ENCODE data around the gene RASGRP3.

Gene RASGRP3

DNA sequence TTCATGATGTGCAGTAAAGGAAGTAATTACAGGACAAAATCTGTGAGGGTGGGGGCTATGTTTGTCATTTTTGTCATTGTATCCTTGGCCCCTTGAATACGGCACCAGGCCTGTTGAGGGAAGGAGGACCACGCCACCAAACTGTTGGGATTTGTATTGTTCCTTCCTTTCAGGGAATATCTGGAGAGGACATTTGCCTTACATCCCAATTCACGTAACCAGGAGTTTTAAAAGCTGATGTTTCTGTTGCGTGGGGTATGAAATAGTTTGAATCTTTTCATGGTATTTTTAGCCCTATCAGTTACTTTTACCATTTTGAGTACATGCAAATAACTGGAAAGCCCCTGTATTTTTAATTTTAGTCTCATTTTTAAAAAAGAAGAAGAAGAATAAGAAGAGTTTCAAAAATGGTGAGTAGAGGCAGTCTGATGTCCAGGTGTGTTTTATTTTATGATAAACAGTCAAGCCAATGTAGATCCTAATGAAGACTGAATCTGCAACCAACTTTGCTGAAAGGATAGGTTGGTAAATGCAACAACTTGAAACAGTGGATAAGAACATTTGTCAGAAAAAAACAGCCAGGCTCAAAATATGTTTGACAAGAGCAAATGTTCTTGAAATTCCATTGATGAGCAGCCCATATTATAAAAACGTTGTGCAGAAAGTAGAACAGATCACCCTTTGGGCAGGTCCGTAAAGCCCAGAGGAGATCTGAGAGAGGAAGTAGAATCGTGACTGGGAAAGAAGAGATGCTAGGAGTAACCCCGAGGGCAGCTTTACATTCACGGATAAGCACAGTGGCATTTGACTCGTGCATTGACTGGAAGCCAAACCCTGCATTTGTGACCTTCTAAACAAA, 54.5 kb downstream of the RASGRP3 start:
- Mint-ChIP-seq H3K4me1 (peaks cover 7% of the 10 kb centered on the region), H3K9me3 (no peaks in the 10 kb centered on the region), H3K36me3 (peaks cover 3% of the 10 kb centered on the region), H3K27me3 (no peaks in the 10 kb centered on the region), H3K27ac (no peak overlapping the region), H3K4me3 (no peak overlapping the region)
- CTCF ChIA-PET = no interaction called here
- DNase-seq = no peak

DNA sequence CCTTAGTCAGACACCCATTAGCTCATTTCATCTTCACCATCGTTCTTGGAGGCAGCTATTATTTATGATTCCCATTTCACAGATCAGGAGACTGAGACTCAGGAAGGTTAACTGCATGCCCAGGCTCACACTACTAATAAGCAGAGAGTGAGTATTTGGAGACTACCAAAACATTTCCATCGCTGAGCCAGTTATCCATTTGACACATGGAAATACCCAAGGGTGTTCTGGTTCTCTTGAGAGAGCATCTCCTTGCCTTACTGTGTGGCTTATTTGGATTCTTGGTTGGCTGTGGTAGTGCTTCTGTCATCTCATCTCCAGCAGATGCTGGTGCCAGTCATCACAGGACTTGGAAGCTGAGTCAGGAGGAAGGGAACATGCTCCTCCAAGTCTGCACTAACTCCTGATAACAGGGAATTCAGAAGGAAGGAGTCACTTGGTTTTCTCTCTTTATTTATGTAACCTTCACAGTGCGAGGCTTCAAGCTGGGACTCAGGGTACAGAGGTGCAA, 55.2 kb downstream of the RASGRP3 start:
- Mint-ChIP-seq H3K27ac (no peak overlapping the region), H3K27me3 (no peaks in the 10 kb centered on the region), H3K4me1 (peaks cover under 1% of the 10 kb centered on the region), H3K4me3 (no peak overlapping the region), H3K36me3 (peaks cover 3% of the 10 kb centered on the region), H3K9me3 (no peaks in the 10 kb centered on the region)
- CTCF ChIA-PET = no interaction called here
- no peak for DNase-seq

DNA sequence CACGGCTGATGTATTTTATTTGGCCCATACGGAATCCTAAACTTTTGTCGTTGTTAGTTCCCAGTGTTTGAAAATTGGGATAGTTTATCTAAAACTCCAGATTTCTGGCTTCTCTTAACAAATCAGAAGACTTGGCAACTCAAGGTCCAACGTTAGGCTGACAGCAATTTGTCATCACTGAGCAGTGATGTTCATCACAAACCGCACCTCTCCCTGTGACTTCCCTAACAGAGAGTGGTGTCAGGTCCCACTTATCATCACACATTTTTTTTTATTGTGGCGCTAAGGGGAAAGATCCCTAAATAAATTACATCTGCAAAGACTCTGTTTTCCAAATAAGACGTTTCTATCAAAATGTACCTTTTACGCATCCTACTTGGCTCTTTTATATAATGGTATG, 55.7 kb downstream of the RASGRP3 start:
- H3K4me1 Mint-ChIP-seq = no peaks in the 10 kb centered on the region
- peaks cover 3% of the 10 kb centered on the region for H3K36me3 Mint-ChIP-seq
- no peak overlapping the region for H3K27ac Mint-ChIP-seq
- H3K9me3 Mint-ChIP-seq = no peaks in the 10 kb centered on the region
- no peak overlapping the region for H3K4me3 Mint-ChIP-seq
- no peaks in the 10 kb centered on the region for H3K27me3 Mint-ChIP-seq
- CTCF ChIA-PET = no interaction called here
- DNase-seq = no peak

DNA sequence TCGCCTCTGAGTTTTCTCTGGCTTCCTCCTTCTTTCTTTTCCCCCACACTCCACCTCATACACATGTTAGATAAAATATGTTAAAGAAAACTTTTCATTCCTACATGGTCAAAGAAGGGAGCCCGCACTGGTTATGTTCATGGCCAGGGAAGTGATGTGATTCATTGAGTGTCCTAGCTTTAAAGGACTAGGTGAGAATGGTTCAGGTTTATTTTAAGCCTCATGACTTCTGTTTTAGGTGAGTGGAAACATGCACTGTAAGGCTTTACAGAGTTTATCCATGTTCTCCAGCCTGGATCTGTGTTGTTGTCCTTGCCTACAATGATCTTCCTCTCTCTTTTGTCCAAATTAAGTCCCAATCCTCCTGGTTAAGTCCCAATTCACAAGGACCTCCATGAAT, 56.5 kb downstream of the RASGRP3 start:
- no peaks in the 10 kb centered on the region for H3K4me1 Mint-ChIP-seq
- H3K4me3 Mint-ChIP-seq = no peak overlapping the region
- DNase-seq = no peak
- CTCF ChIA-PET = no interaction called here
- H3K27ac Mint-ChIP-seq = no peak overlapping the region
- peaks cover 3% of the 10 kb centered on the region for H3K36me3 Mint-ChIP-seq
- no peaks in the 10 kb centered on the region for H3K9me3 Mint-ChIP-seq
- H3K27me3 Mint-ChIP-seq = no peaks in the 10 kb centered on the region

DNA sequence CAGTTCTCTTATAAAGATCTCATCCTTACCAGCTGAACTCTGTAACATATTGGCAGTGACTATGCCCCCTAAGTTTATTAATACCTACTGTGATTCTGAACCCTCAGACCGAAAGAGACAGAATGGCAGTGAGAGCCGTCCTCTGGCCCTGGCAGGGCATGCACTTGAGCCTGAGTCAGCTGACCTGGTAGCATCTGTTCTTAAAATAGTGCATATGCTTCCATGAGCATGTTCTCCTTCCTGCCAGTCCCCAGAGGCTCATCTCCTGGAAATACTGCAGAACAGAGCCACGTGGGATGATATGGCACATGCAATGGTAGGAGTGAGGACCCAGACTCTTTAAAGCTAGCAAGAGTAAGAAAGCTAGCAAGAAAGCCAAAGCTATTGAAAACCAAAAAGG, 59.0 kb downstream of the RASGRP3 start:
- no peaks in the 10 kb centered on the region for H3K27me3 Mint-ChIP-seq

DNA sequence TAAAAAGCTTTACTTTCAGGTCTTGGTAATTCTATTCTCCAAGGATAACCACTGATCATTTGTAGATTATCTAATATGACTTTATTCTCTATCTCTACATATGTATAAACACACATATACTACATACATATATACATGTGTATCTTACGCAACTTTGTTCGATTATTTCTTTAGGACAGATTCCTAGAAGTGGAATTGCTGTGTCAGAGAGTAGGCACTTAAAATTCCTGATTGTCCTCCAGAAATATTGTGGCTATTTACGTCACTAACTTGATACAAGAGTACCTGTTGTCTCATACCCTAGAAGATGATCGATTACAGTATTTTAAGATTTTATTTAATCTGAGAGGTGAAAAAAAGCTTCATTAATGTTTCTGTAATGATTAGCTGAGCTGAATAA, 64.8 kb downstream of the RASGRP3 start:
- DNase-seq = no peak
- H3K36me3 Mint-ChIP-seq = peaks cover 4% of the 10 kb centered on the region
- H3K4me3 Mint-ChIP-seq = no peak overlapping the region
- H3K4me1 Mint-ChIP-seq = no peaks in the 10 kb centered on the region
- no peaks in the 10 kb centered on the region for H3K9me3 Mint-ChIP-seq
- H3K27me3 Mint-ChIP-seq = no peaks in the 10 kb centered on the region
- H3K27ac Mint-ChIP-seq = no peak overlapping the region
- CTCF ChIA-PET = no interaction called here

More for the DNA sequence above, 59.0 kb downstream of the RASGRP3 start:
- no peaks in the 10 kb centered on the region for H3K9me3 Mint-ChIP-seq
- no peaks in the 10 kb centered on the region for H3K36me3 Mint-ChIP-seq
- CTCF ChIA-PET = no interaction called here
- no peak overlapping the region for H3K4me3 Mint-ChIP-seq
- no peaks in the 10 kb centered on the region for H3K4me1 Mint-ChIP-seq
- no peak overlapping the region for H3K27ac Mint-ChIP-seq
- no peak for DNase-seq

DNA sequence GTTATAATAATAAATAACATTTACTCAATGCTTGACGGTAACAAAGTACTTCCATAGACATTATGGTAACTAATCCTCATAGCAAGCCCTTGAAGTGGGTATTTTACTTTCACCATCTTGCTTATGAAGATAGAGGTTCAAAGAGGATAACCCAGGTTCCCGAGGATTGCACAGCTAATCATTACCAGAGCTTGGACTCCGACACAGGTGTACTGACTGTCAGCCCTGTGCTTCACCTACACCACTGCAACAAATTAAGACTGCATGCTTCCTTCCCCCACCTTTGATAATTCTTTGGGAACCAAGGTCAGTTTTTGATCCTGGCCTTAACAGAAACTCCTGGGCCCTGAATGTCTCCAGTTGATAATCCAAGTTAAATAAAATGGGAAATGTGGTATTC, 73.8 kb downstream of the RASGRP3 start:
- DNase-seq = no peak
- no peaks in the 10 kb centered on the region for H3K36me3 Mint-ChIP-seq
- no peaks in the 10 kb centered on the region for H3K27me3 Mint-ChIP-seq
- no peaks in the 10 kb centered on the region for H3K9me3 Mint-ChIP-seq
- no peak overlapping the region for H3K27ac Mint-ChIP-seq
- CTCF ChIA-PET = no interaction called here
- H3K4me1 Mint-ChIP-seq = no peaks in the 10 kb centered on the region
- no peak overlapping the region for H3K4me3 Mint-ChIP-seq

DNA sequence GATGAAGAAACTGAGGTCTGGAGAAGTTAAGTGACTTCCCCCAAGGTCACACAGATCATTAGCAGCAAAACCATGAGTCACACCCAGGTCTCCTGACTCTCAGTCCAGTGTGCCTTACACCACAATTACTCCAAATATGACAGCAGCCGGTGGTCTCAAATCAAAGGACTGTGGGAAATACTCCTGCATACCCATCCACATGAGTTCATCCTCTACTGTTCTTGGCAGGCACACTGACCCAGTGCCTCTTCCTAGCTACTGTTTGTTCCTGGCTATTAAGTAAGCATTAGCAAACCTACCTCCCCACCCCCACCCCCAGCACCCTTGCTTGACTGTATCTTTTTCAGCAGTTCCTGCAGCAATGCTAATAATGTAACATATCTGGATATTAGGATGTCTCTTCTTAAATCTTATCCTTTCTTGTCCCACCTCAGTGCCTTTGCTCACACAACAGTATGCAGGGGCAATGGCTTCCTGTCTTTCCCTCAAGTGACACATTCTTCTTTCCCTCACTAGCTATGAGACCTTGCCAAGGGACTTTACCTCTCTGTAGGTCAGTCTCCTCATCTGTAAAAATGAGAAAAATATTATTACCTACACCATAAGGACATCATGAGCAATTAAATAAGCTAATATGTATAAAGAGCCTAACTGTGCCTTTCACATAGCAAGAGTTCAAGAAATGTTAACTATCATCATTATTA, 76.5 kb downstream of the RASGRP3 start:
- no peaks in the 10 kb centered on the region for H3K27me3 Mint-ChIP-seq
- H3K9me3 Mint-ChIP-seq = no peaks in the 10 kb centered on the region
- no peak for DNase-seq
- no peak overlapping the region for H3K4me3 Mint-ChIP-seq
- CTCF ChIA-PET = interaction anchor here (1.4 kb wide), 1 partner anchor 77 kb away, joined by 3 read pairs; no protein-coding TSS in a partner anchor
- H3K36me3 Mint-ChIP-seq = no peaks in the 10 kb centered on the region
- no peak overlapping the region for H3K27ac Mint-ChIP-seq
- no peaks in the 10 kb centered on the region for H3K4me1 Mint-ChIP-seq

DNA sequence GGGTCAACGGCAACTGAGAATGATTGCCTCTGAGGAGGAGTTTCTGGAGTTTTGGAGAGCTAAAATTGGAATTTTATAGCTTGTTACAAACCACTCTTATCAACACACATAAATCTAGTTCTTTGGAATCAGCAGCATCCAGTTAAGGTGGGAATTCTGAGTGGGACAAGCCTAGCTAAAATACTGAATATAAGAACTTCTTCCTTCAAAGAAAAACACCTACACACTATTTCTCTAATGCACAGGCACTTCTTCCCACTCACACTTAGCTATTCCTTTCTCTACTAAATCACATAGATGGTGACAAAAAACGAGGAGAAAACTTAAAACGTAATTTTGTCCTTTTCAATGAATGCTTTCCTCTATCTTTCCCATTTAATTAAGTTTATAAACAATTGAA, 79.2 kb downstream of the RASGRP3 start:
- H3K27ac Mint-ChIP-seq = no peak overlapping the region
- no peak for DNase-seq
- no peaks in the 10 kb centered on the region for H3K27me3 Mint-ChIP-seq
- CTCF ChIA-PET = interaction anchor here (0.6 to 1.1 kb wide), 2 partner anchors 58 to 307 kb away, joined by 3 read pairs; no protein-coding TSS in a partner anchor
- H3K4me1 Mint-ChIP-seq = no peaks in the 10 kb centered on the region
- no peak overlapping the region for H3K4me3 Mint-ChIP-seq
- no peaks in the 10 kb centered on the region for H3K9me3 Mint-ChIP-seq
- H3K36me3 Mint-ChIP-seq = no peaks in the 10 kb centered on the region

DNA sequence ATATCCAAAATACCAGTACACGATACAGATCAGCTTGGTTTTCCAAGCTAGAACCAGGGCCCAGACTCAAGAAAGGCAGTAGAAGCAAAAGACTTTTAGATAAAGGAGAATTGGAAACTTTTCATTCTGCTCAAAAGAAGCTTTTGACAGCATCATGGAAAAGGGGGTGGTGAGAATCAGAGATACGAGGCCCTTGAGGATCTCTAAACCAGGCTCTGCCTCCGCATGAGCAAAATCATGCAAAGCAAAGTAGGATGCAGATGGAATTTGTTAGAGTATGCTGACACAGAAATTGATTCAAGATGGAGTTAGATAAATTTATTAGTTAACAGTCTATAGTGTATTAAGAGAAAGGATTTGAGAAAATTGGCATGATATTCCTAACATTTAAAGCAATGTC, 82.9 kb downstream of the RASGRP3 start:
- no peaks in the 10 kb centered on the region for H3K27me3 Mint-ChIP-seq
- no peaks in the 10 kb centered on the region for H3K36me3 Mint-ChIP-seq
- no peaks in the 10 kb centered on the region for H3K4me1 Mint-ChIP-seq
- DNase-seq = no peak
- no peak overlapping the region for H3K27ac Mint-ChIP-seq
- no peaks in the 10 kb centered on the region for H3K9me3 Mint-ChIP-seq
- no peak overlapping the region for H3K4me3 Mint-ChIP-seq
- CTCF ChIA-PET = interaction anchor here (0.7 kb wide), 1 partner anchor 164 kb away, joined by 3 read pairs; no protein-coding TSS in a partner anchor

DNA sequence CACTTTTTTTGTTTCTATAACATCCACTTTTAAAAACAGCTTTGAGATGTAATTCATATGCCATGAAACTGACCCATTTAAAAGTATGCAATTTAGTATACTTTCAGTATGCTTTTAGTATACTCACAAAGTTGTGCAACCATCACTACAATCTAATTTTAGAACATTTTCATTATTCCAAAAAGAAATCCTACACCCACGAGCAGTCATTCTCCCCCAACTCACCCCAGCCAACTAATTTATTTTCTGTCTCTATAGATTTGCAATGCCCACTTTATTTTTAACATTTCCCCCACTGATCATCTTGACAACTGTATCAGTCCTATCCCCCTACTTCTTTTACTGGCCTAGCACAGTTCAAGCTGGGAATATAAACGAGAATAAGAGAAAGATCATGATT, 83.6 kb downstream of the RASGRP3 start:
- no peaks in the 10 kb centered on the region for H3K36me3 Mint-ChIP-seq
- H3K27me3 Mint-ChIP-seq = no peaks in the 10 kb centered on the region
- H3K27ac Mint-ChIP-seq = no peak overlapping the region
- no peak for DNase-seq
- H3K4me3 Mint-ChIP-seq = no peak overlapping the region
- H3K4me1 Mint-ChIP-seq = no peaks in the 10 kb centered on the region
- CTCF ChIA-PET = interaction anchor here (0.7 kb wide), 1 partner anchor 164 kb away, joined by 3 read pairs; no protein-coding TSS in a partner anchor
- no peaks in the 10 kb centered on the region for H3K9me3 Mint-ChIP-seq

DNA sequence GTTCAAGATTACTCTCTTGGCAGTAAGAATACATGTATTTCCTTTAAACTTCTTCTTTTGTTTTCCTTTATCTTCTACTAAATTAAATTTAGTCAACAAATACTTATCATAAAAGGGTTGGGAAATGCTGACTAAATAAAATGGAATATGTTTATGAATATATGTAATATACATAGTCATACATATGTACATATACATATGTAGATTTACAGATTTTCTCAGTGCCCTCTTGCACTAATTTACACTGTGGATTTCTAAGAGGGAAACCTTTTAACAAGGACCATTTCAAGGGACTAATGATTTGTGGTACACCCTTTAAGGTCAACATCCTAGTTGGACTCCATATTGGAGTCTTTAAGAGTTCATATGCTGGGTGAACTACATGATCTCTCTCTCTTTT, 85.4 kb downstream of the RASGRP3 start:
- H3K9me3 Mint-ChIP-seq = no peaks in the 10 kb centered on the region
- no peaks in the 10 kb centered on the region for H3K36me3 Mint-ChIP-seq
- no peak overlapping the region for H3K27ac Mint-ChIP-seq
- no peak overlapping the region for H3K4me3 Mint-ChIP-seq
- DNase-seq = no peak
- CTCF ChIA-PET = no interaction called here
- H3K27me3 Mint-ChIP-seq = no peaks in the 10 kb centered on the region
- no peaks in the 10 kb centered on the region for H3K4me1 Mint-ChIP-seq

DNA sequence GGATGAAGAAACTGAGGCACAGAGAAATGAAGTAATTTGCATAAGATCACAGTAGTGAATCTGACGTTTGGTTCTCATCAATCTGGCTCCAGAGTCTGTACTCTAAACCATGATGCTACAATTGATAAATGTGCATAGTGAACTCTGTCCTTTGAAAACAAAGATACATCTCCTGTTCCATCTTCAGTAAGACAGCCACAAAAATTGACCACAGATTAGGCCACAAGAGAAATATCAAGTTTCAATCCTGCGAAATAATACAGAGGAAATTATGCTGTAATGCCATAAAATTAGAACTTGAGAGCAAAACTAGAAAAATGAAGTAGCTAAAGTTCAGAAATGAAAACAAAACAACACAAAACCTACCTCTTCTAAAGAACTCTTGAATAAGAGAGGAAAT, 94.2 kb downstream of the RASGRP3 start:
- no peak for DNase-seq
- no peak overlapping the region for H3K4me3 Mint-ChIP-seq
- H3K27ac Mint-ChIP-seq = no peak overlapping the region
- CTCF ChIA-PET = no interaction called here
- no peaks in the 10 kb centered on the region for H3K27me3 Mint-ChIP-seq
- no peaks in the 10 kb centered on the region for H3K4me1 Mint-ChIP-seq
- H3K9me3 Mint-ChIP-seq = no peaks in the 10 kb centered on the region
- no peaks in the 10 kb centered on the region for H3K36me3 Mint-ChIP-seq

DNA sequence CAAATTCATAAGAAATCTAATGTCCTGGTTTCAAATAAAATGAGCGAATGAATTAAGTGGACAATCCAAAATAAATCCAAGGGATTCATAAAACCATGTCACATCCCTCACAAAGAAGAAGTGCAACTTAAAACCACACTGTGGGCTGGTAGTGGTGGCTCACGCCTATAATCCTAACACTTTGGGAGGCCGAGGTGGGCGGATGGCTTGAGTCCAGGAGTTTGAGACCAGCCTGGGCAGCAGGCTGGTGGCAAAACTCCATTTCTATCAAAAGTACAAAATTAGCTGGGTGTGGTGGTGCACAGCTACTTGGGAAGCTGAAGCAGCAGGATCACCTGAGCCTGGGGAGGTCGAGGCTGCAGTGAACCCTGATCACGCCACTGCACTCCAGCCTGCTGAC, 97.2 kb downstream of the RASGRP3 start:
- no peaks in the 10 kb centered on the region for H3K4me1 Mint-ChIP-seq
- no peak overlapping the region for H3K27ac Mint-ChIP-seq
- H3K4me3 Mint-ChIP-seq = no peak overlapping the region
- H3K27me3 Mint-ChIP-seq = no peaks in the 10 kb centered on the region
- CTCF ChIA-PET = no interaction called here
- H3K36me3 Mint-ChIP-seq = no peaks in the 10 kb centered on the region
- H3K9me3 Mint-ChIP-seq = no peaks in the 10 kb centered on the region
- no peak for DNase-seq

DNA sequence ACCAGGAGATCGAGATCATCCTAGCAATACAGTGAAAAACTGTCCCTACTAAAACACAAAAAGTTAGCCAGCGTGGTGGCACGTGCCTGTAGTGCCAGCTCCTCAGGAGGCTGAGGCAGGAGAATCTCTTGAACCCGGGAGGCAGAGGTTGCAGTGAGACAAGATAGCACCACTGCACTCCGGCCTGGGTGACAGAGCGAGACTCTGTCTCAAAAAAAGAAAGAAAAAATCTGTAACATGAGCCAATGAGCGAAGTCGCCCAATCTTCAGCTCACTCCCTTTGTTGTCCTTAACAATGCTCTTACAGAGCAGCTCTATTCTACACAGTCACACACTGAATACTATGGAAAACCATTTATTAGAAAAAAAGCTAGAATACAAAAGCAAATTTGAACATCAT, 100.6 kb downstream of the RASGRP3 start:
- Mint-ChIP-seq H3K27me3 (no peaks in the 10 kb centered on the region), H3K9me3 (no peaks in the 10 kb centered on the region), H3K36me3 (peaks cover 2% of the 10 kb centered on the region), H3K4me1 (peaks cover 10% of the 10 kb centered on the region), H3K4me3 (no peak overlapping the region), H3K27ac (no peak overlapping the region)
- CTCF ChIA-PET = no interaction called here
- no peak for DNase-seq
